SK-N-SH (cell line): ENCODE data around the gene TMEFF1. TPM values are rescaled to one million over a fixed set of nuclear protein-coding genes. Genes with fewer than 3 reads are reported as not detected.

Experiments used
- CTCF ChIA-PET: fragments of 300-600, 350-600 bp; formaldehyde crosslinking; extraction: SDS; loops from one replicate; lab custom pipeline; 2021; lab: Yijun Ruan, JAX
- POLR2A ChIA-PET: fragments of 350-600 bp; sonication (Branson Sonifier 250); formaldehyde crosslinking; extraction: SDS; loops from one replicate; lab custom pipeline; 2020; ENCODE audit warnings: antibody characterized with exemption, inconsistent platforms; lab: Yijun Ruan, JAX
- DNase-seq: peaks from one replicate; pipeline ENCODE4 v3.0.0; 2012
- H2AFZ ChIP-seq: fragments of 200-600 bp; sonication (generic); 2 replicates; pipeline ENCODE4 v1.8.1; 2016; ENCODE audit warnings: antibody characterized with exemption, mild to moderate bottlenecking, low read depth
- H3F3A ChIP-seq: fragments of 200-600 bp; sonication (generic); replicated peaks from 2 replicates; pipeline ENCODE3; 2016; ENCODE audit warnings: antibody characterized with exemption, mild to moderate bottlenecking; ENCODE audit not compliant: insufficient read depth
- H3K27ac ChIP-seq, 2 experiments: fragments of 200-500 bp in 1 of 2; fragments of 200-600 bp in 1 of 2; sonication (Bioruptor generic) in 1 of 2; sonication (generic), shearing (Covaris generic) in 1 of 2; 2 replicates each; pipeline versions ENCODE4 v1.5.1 to v1.6.1; 2014 to 2016; ENCODE audit warnings: low read depth in 2 of 2, inconsistent platforms in 1 of 2, low read length in 1 of 2, mild to moderate bottlenecking in 1 of 2, mixed read lengths in 1 of 2
- H3K27me3 ChIP-seq: fragments of 200-600 bp; sonication (generic), shearing (Covaris generic); 2 replicates; pipeline ENCODE4 v1.6.1; 2016; ENCODE audit warnings: mixed run types; ENCODE audit not compliant: insufficient read depth
- H3K36me3 ChIP-seq, 2 experiments: fragments of 200-500 bp in 1 of 2; fragments of 200-600 bp in 1 of 2; sonication (Bioruptor generic) in 1 of 2; sonication (generic) in 1 of 2; replicated peaks in 1 of 2; 2 replicates each; pipeline versions ENCODE3 to v1.5.1; 2014 to 2016; ENCODE audit warnings: low read length in 1 of 2, mild to moderate bottlenecking in 1 of 2; ENCODE audit not compliant: insufficient read depth in 2 of 2, control insufficient read depth in 1 of 2
- H3K4me1 ChIP-seq, 2 experiments: fragments of 200-500 bp in 1 of 2; fragments of 200-600 bp in 1 of 2; sonication (Bioruptor generic) in 1 of 2; sonication (generic), shearing (Covaris generic) in 1 of 2; 2 replicates each; pipeline versions ENCODE4 v1.5.1 to v1.6.1; 2014 to 2016; ENCODE audit warnings: low read depth in 1 of 2, low read length in 1 of 2, mixed run types in 1 of 2; ENCODE audit not compliant: insufficient read depth in 2 of 2, control insufficient read depth in 1 of 2
- H3K4me2 ChIP-seq: fragments of 200-600 bp; sonication (generic), shearing (Covaris generic); 2 replicates; pipeline ENCODE4 v1.6.1; 2017; ENCODE audit warnings: mixed run types
- H3K4me3 ChIP-seq, 2 experiments: fragments of 200-500 bp in 1 of 2; fragments of 200-600 bp in 1 of 2; sonication (Bioruptor generic) in 1 of 2; sonication (generic), shearing (Covaris generic) in 1 of 2; 2 replicates each; pipeline versions ENCODE4 v1.5.1 to v1.8.1; 2014 to 2016; ENCODE audit warnings: low read depth in 2 of 2, inconsistent platforms in 1 of 2, low read length in 1 of 2, mild to moderate bottlenecking in 1 of 2, mixed read lengths in 1 of 2, moderate library complexity in 1 of 2
- H3K79me2 ChIP-seq: fragments of 200-600 bp; sonication (generic); 2 replicates; pipeline ENCODE4 v1.8.1; 2017; ENCODE audit warnings: mild to moderate bottlenecking; ENCODE audit not compliant: insufficient read depth
- H3K9ac ChIP-seq: fragments of 200-600 bp; sonication (generic); 2 replicates; pipeline ENCODE4 v1.6.1; 2017; ENCODE audit warnings: mixed run types
- H3K9me2 ChIP-seq: fragments of 200-600 bp; sonication (generic); 2 replicates; pipeline ENCODE4 v1.6.1; 2017; ENCODE audit warnings: mixed run types
- H3K9me3 ChIP-seq: fragments of 200-600 bp; sonication (generic); 2 replicates; pipeline ENCODE4 v1.6.1; 2017; ENCODE audit warnings: mixed run types, mild to moderate bottlenecking, moderate library complexity
- H4K20me1 ChIP-seq: fragments of 200-600 bp; sonication (generic); 2 replicates; pipeline ENCODE4 v1.6.1; 2017; ENCODE audit warnings: mild to moderate bottlenecking, mixed run types; ENCODE audit not compliant: insufficient read depth
- FOXJ3 ChIP-seq: sonication (generic); formaldehyde crosslinking; IDR thresholded peaks from 2 replicates; pipeline ENCODE4 v1.5.1; 2020; ENCODE audit warnings: mild to moderate bottlenecking, missing genetic modification reagents
- GATA2 ChIP-seq: sonication (generic); formaldehyde crosslinking; IDR thresholded peaks from 2 replicates; pipeline ENCODE4 v1.5.0; 2020; ENCODE audit warnings: mild to moderate bottlenecking, missing genetic modification reagents
- JUND ChIP-seq: IDR thresholded peaks from 2 replicates; pipeline ENCODE4 v1.4.0; 2012
- MAX ChIP-seq: IDR thresholded peaks from 2 replicates; pipeline ENCODE4 v1.4.0; 2012; ENCODE audit warnings: low read depth
- MXI1 ChIP-seq: IDR thresholded peaks from 2 replicates; pipeline ENCODE4 v1.6.1; 2012; ENCODE audit warnings: mild to moderate bottlenecking, low read depth, low read length, improper control_type of control experiment
- NRF1 ChIP-seq: IDR thresholded peaks from 2 replicates; pipeline ENCODE4 v1.6.1; 2012; ENCODE audit warnings: low read depth, mild to moderate bottlenecking, low read length
- POLR2AphosphoS5 ChIP-seq: IDR thresholded peaks from 2 replicates; pipeline ENCODE4 v1.6.1; 2012; ENCODE audit warnings: low read depth, low read length
- REST ChIP-seq: IDR thresholded peaks from 2 replicates; pipeline ENCODE4 v1.6.1; 2012; ENCODE audit warnings: mild to moderate bottlenecking, low read depth, low read length, moderate library complexity
- YY1 ChIP-seq: IDR thresholded peaks from 2 replicates; pipeline ENCODE4 v1.4.0; 2012; ENCODE audit warnings: low read depth, mild to moderate bottlenecking
- WGBS: methylation state at CpG from one replicate; pipeline ENCODE4 v1.1.6; 2017; ENCODE audit warnings: low lambda C conversion rate; 5-methylcytosine and 5-hydroxymethylcytosine counted together
- polyA plus RNA-seq, 3 experiments: library from polyadenylated mRNA; depleted of rRNA; stranded (reverse); fragments of >200 nt; gene quantifications; 2 replicates each; pipeline ENCODE4 v1.2.3, GENCODE V29; 2012
- TF ChIP-seq, protein P1 (sequence below): IDR thresholded peaks from 2 replicates; pipeline ENCODE4; 2012
- TF ChIP-seq, protein P2 (sequence below): IDR thresholded peaks from 2 replicates; pipeline ENCODE4 v1.4.0; 2012; ENCODE audit warnings: low read depth, borderline replicate concordance
- TF ChIP-seq, protein P3 (sequence below): fragments of 150-350 bp; IDR thresholded peaks from 2 replicates; pipeline ENCODE4 v1.6.1; 2016; ENCODE audit warnings: mild to moderate bottlenecking, low read depth, low read length

The TMEFF1 gene
- polyA plus RNA-seq, 1 of the 3 experiments (the other 2 are of a cell fraction), result 2.5 TPM

GRCh38 chr9:100437860-100438805 lies 34.8 kb upstream of the TMEFF1 start (continued):
- TF ChIP-seq, protein P1, sequence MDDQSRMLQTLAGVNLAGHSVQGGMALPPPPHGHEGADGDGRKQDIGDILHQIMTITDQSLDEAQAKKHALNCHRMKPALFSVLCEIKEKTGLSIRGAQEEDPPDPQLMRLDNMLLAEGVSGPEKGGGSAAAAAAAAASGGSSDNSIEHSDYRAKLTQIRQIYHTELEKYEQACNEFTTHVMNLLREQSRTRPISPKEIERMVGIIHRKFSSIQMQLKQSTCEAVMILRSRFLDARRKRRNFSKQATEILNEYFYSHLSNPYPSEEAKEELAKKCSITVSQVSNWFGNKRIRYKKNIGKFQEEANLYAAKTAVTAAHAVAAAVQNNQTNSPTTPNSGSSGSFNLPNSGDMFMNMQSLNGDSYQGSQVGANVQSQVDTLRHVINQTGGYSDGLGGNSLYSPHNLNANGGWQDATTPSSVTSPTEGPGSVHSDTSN, result no peak
- no peak for TF ChIP-seq GATA2 (CRISPR knock-in tag)
- TF ChIP-seq FOXJ3 (CRISPR knock-in tag), result no peak
- TF ChIP-seq, protein P2, sequence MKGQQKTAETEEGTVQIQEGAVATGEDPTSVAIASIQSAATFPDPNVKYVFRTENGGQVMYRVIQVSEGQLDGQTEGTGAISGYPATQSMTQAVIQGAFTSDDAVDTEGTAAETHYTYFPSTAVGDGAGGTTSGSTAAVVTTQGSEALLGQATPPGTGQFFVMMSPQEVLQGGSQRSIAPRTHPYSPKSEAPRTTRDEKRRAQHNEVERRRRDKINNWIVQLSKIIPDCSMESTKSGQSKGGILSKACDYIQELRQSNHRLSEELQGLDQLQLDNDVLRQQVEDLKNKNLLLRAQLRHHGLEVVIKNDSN, result no peak
- TF ChIP-seq REST, result no peak
- TF ChIP-seq, all 33 proteins: peak for 5

GRCh38 chr9:100440071-100440470 lies 32.9 kb upstream of the TMEFF1 start:
- no peak overlapping the region for H3K27ac ChIP-seq
- no peaks in the 10 kb centered on the region for H3K9me3 ChIP-seq
- peaks cover 0 to 11% of the 10 kb centered on the region in 2 experiments; a peak in 3 of 4 replicates for H3K4me1 ChIP-seq
- peaks cover 12% of the 10 kb centered on the region for H3F3A ChIP-seq
- peaks cover 98% of the 10 kb centered on the region for H4K20me1 ChIP-seq
- H3K27me3 ChIP-seq, result no peaks in the 10 kb centered on the region
- CTCF ChIA-PET, result no interaction called here
- peaks cover 100% of the 10 kb centered on the region for H3K79me2 ChIP-seq
- TF ChIP-seq JUND, result no peak
- no peak for TF ChIP-seq MXI1
- no peak for TF ChIP-seq GATA2 (CRISPR knock-in tag)
- no peak for TF ChIP-seq YY1
- TF ChIP-seq, protein P3, sequence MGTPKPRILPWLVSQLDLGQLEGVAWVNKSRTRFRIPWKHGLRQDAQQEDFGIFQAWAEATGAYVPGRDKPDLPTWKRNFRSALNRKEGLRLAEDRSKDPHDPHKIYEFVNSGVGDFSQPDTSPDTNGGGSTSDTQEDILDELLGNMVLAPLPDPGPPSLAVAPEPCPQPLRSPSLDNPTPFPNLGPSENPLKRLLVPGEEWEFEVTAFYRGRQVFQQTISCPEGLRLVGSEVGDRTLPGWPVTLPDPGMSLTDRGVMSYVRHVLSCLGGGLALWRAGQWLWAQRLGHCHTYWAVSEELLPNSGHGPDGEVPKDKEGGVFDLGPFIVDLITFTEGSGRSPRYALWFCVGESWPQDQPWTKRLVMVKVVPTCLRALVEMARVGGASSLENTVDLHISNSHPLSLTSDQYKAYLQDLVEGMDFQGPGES, result no peak
- no peak for TF ChIP-seq POLR2AphosphoS5
- TF ChIP-seq FOXJ3 (CRISPR knock-in tag), result no peak
- TF ChIP-seq MAX, result no peak
- TF ChIP-seq REST, result no peak
- no peak for TF ChIP-seq NRF1
- TF ChIP-seq, protein P1, result no peak
- H2AFZ ChIP-seq, result no peak overlapping the region
- H3K9ac ChIP-seq, result no peak overlapping the region
- H3K36me3 ChIP-seq, result peaks cover 7 to 41% of the 10 kb centered on the region in 2 experiments
- no peak overlapping the region for H3K4me3 ChIP-seq
- DNase-seq, result no peak
- no peak overlapping the region for H3K4me2 ChIP-seq
- POLR2A ChIA-PET, result no interaction called here
- H3K9me2 ChIP-seq, result no peaks in the 10 kb centered on the region
- 89% methylated on average over 3 of the region's 3 CpGs for WGBS
